GM12878 (cell line): ENCODE data around the gene FAM117B. TPM values are rescaled to one million over a fixed set of nuclear protein-coding genes. Genes with fewer than 3 reads are reported as not detected.
A peak's percentile ranks its signal among the peaks of the same experiment; 100 is the strongest.

Source experiments
- BACH1 ChIP-seq: fragments of 450-650 bp; IDR thresholded peaks from 2 replicates; pipeline ENCODE4 v1.6.1; 2017; ENCODE audit warnings: mild to moderate bottlenecking, borderline replicate concordance
- CREB1 ChIP-seq: IDR thresholded peaks from 2 replicates; pipeline ENCODE4 v1.6.1; 2012; ENCODE audit warnings: low read depth, mild to moderate bottlenecking, inconsistent platforms
- EED ChIP-seq: sonication (generic); IDR thresholded peaks from 2 replicates; pipeline ENCODE4 v1.6.1; 2016; ENCODE audit warnings: antibody characterized with exemption, low read depth
- FOS ChIP-seq: IDR thresholded peaks from 3 replicates; pipeline ENCODE4 v1.6.1; 2011; ENCODE audit warnings: borderline replicate concordance; ENCODE audit not compliant: insufficient read length; ENCODE audit errors: extremely low read depth
- FOXK2 ChIP-seq: fragments of 450-650 bp; IDR thresholded peaks from 2 replicates; pipeline ENCODE4 v1.6.1; 2017; ENCODE audit warnings: mild to moderate bottlenecking, moderate library complexity
- GABPA ChIP-seq: IDR thresholded peaks from 2 replicates; pipeline ENCODE4 v1.6.1; 2014; ENCODE audit warnings: antibody characterized with exemption, low read depth, mild to moderate bottlenecking, inconsistent platforms
- GATAD2B ChIP-seq: fragments of 450-650 bp; conservative IDR thresholded peaks from 2 replicates; pipeline ENCODE4 v1.6.1; 2017; ENCODE audit warnings: low read depth, mild to moderate bottlenecking, moderate library complexity
- HDAC6 ChIP-seq: fragments of 200-600 bp; sonication (generic); IDR thresholded peaks from one replicate; pipeline ENCODE4 v1.8.0; 2017; ENCODE audit warnings: antibody characterized with exemption; ENCODE audit not compliant: unreplicated experiment
- HDGF ChIP-seq: fragments of 450-650 bp; IDR thresholded peaks from 2 replicates; pipeline ENCODE4 v1.6.1; 2016; ENCODE audit warnings: antibody characterized with exemption
- KDM1A ChIP-seq: fragments of 200-600 bp; sonication (generic); IDR thresholded peaks from 2 replicates; pipeline ENCODE4 v1.6.1; 2016; ENCODE audit warnings: borderline replicate concordance
- NFYB ChIP-seq: IDR thresholded peaks from 2 replicates; pipeline ENCODE4 v1.6.1; 2011; ENCODE audit warnings: low read depth, mild to moderate bottlenecking, low read length, improper control_type of control experiment, moderate library complexity; ENCODE audit not compliant: insufficient read depth
- PAX8 ChIP-seq: fragments of 450-650 bp; IDR thresholded peaks from 2 replicates; pipeline ENCODE4 v1.6.1; 2017; ENCODE audit warnings: mild to moderate bottlenecking, moderate library complexity
- POLR2AphosphoS2 ChIP-seq: IDR thresholded peaks from 2 replicates; pipeline ENCODE4 v1.6.1; 2011; ENCODE audit warnings: low read depth, mild to moderate bottlenecking, low read length, improper control_type of control experiment, moderate library complexity
- RB1 ChIP-seq: fragments of 450-650 bp; formaldehyde crosslinking; IDR thresholded peaks from 2 replicates; pipeline ENCODE4 v1.6.1; 2017; ENCODE audit warnings: mild to moderate bottlenecking, borderline replicate concordance
- RFX5 ChIP-seq: IDR thresholded peaks from 2 replicates; pipeline ENCODE4 v1.6.1; 2011; ENCODE audit warnings: low read depth, low read length, improper control_type of control experiment
- SMARCA5 ChIP-seq: fragments of 450-650 bp; IDR thresholded peaks from 2 replicates; pipeline ENCODE4 v1.6.1; 2017; ENCODE audit warnings: mild to moderate bottlenecking
- SP1 ChIP-seq: IDR thresholded peaks from one replicate; pipeline ENCODE4 v1.6.1; 2011; ENCODE audit warnings: low read depth, low read length
- STAT1 ChIP-seq: fragments of 450-650 bp; conservative IDR thresholded peaks from 2 replicates; pipeline ENCODE4 v1.6.1; 2014; ENCODE audit warnings: antibody characterized with exemption, mild to moderate bottlenecking
- SUZ12 ChIP-seq: fragments of 200-600 bp; sonication (generic); IDR thresholded peaks from one replicate; pipeline ENCODE4 v1.6.1; 2018; ENCODE audit warnings: antibody characterized with exemption, mild to moderate bottlenecking; ENCODE audit not compliant: unreplicated experiment
- TAF1 ChIP-seq: IDR thresholded peaks from 2 replicates; pipeline ENCODE4 v1.6.1; 2011; ENCODE audit warnings: mild to moderate bottlenecking, low read depth, low read length, borderline replicate concordance
- TBL1XR1 ChIP-seq: IDR thresholded peaks from 2 replicates; pipeline ENCODE4 v1.6.1; 2012; ENCODE audit warnings: low read depth, low read length, improper control_type of control experiment
- polyA plus RNA-seq, 11 experiments: library from polyadenylated mRNA; depleted of rRNA in 4 of 11; unstranded in 6 of 11; stranded (reverse) in 5 of 11; fragments of >200 nt; fragmentation: Nextera tagmentation in 4 of 11; fragmentation: Illumina TruSeq in 1 of 11; extraction: Ambion mirVana in 4 of 11; extraction: Trizol in 1 of 11; gene quantifications; 1 replicate in 1 of 11; 2 replicates in 10 of 11; pipeline versions ENCODE4 v1.2.1 to v1.2.3, GENCODE V29; 2011 to 2016; ENCODE audit warnings: inconsistent platforms in 2 of 11, missing spikeins in 2 of 11, low read depth in 1 of 11
- total RNA-seq, 4 experiments: library from RNA; depleted of rRNA in 3 of 4; stranded (reverse); fragments of >200 nt in 3 of 4; fragmentation: Illumina TruSeq in 1 of 4; extraction: Trizol in 1 of 4; gene quantifications; 2 replicates each; pipeline versions ENCODE4 v1.2.1 to v1.2.3, GENCODE V29; 2013 to 2021
- TF ChIP-seq, protein P1 (sequence below): fragments of 450-650 bp; IDR thresholded peaks from 2 replicates; pipeline ENCODE4 v1.6.1; 2014; ENCODE audit warnings: mild to moderate bottlenecking
- TF ChIP-seq, protein P2 (sequence below): fragments of 450-650 bp; conservative IDR thresholded peaks from 2 replicates; pipeline ENCODE4 v1.6.1; 2017; ENCODE audit warnings: mild to moderate bottlenecking, moderate library complexity
- TF ChIP-seq, protein P3 (sequence below): IDR thresholded peaks from 2 replicates; pipeline ENCODE4 v1.6.1; 2011; ENCODE audit warnings: low read depth, low read length, improper control_type of control experiment, borderline replicate concordance
- TF ChIP-seq, protein P4 (sequence below): IDR thresholded peaks from 2 replicates; pipeline ENCODE4 v1.6.1; 2012; ENCODE audit warnings: low read depth, low read length, improper control_type of control experiment
- TF ChIP-seq, protein P5 (sequence below): fragments of 450-650 bp; IDR thresholded peaks from 2 replicates; pipeline ENCODE4 v1.6.1; 2017; ENCODE audit warnings: low read depth, mild to moderate bottlenecking, moderate library complexity

FAM117B gene
- total and polyA plus RNA-seq, 10 of the 15 experiments (the other 5 are each of a cell fraction or from before 2014, with no cell fraction given): 1.6 to 7.6 (median 4.2) TPM

DNA sequence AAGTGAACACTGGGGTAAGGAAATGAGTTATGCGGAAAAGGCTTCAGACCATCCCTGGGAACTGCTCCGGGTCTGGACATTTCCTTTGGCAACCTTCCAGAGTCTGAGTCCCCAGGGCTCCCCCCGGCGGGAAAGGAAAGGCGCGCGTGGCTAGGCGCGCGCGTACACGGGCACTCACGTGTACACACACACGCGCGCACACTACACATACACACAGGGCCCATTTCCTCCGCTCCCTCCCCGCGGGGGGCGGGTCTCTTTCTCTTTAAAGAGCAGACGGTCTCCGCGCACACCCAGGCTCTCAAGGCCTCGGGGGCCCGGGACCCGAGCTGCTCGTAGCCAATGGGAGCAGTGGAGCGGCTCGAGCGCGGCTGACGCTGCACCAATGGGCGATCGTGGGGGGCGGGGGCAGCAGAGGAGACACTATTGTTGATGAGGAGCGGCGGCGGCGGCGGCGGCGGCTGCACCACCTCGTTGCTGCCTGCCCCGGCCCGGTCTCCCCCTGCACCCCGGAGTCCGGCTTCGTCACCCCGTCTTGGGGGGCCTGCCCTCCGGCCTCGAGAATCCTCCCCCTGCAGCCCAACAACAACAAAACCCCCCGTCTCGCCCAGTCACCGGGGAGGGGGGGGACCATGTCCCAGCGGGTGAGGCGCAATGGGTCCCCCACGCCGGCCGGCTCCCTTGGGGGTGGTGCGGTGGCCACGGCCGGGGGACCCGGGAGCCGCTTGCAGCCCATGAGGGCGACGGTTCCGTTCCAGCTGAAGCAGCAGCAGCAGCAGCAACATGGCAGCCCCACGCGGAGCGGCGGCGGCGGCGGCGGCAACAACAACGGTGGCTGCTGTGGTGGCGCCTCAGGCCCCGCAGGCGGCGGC, at the start of gene FAM117B (continued):
- TF ChIP-seq KDM1A (peak; percentile 96; the same call in 1 of the 2 replicates), NFYB (peak; percentile 94), HDGF (peak; percentile 64; the same call in 1 of the 2 replicates), EED (peak; percentile 37), POLR2AphosphoS2 (0 out of 2 replicates have a peak, but pooled peaks have one; percentile 42), GATAD2B (peak; percentile 64), PAX8 (peak; percentile 100), TBL1XR1 (peak; percentile 50; the same call in 1 of the 2 replicates), HDAC6 (no peak), BACH1 (peak; percentile 92), SMARCA5 (0 out of 2 replicates have a peak, but pooled peaks have one; percentile 32), RFX5 (peak; percentile 81), RB1 (peak; percentile 76; the same call in 1 of the 2 replicates), SUZ12 (no peak), FOS (peak; percentile 20), STAT1 (no peak), SP1 (peak; percentile 78), TAF1 (no peak; the same call in 1 of the 2 replicates), FOXK2 (peak; percentile 64), CREB1 (peak; percentile 76), GABPA (no peak)
- TF ChIP-seq, protein P1, sequence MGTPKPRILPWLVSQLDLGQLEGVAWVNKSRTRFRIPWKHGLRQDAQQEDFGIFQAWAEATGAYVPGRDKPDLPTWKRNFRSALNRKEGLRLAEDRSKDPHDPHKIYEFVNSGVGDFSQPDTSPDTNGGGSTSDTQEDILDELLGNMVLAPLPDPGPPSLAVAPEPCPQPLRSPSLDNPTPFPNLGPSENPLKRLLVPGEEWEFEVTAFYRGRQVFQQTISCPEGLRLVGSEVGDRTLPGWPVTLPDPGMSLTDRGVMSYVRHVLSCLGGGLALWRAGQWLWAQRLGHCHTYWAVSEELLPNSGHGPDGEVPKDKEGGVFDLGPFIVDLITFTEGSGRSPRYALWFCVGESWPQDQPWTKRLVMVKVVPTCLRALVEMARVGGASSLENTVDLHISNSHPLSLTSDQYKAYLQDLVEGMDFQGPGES: peak; percentile 63
- TF ChIP-seq, protein P2, sequence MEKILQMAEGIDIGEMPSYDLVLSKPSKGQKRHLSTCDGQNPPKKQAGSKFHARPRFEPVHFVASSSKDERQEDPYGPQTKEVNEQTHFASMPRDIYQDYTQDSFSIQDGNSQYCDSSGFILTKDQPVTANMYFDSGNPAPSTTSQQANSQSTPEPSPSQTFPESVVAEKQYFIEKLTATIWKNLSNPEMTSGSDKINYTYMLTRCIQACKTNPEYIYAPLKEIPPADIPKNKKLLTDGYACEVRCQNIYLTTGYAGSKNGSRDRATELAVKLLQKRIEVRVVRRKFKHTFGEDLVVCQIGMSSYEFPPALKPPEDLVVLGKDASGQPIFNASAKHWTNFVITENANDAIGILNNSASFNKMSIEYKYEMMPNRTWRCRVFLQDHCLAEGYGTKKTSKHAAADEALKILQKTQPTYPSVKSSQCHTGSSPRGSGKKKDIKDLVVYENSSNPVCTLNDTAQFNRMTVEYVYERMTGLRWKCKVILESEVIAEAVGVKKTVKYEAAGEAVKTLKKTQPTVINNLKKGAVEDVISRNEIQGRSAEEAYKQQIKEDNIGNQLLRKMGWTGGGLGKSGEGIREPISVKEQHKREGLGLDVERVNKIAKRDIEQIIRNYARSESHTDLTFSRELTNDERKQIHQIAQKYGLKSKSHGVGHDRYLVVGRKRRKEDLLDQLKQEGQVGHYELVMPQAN: peak; percentile 69
- TF ChIP-seq, protein P3, sequence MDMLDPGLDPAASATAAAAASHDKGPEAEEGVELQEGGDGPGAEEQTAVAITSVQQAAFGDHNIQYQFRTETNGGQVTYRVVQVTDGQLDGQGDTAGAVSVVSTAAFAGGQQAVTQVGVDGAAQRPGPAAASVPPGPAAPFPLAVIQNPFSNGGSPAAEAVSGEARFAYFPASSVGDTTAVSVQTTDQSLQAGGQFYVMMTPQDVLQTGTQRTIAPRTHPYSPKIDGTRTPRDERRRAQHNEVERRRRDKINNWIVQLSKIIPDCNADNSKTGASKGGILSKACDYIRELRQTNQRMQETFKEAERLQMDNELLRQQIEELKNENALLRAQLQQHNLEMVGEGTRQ: no peak
- TF ChIP-seq, protein P4, sequence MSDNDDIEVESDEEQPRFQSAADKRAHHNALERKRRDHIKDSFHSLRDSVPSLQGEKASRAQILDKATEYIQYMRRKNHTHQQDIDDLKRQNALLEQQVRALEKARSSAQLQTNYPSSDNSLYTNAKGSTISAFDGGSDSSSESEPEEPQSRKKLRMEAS: peak; percentile 75
- TF ChIP-seq, protein P5, sequence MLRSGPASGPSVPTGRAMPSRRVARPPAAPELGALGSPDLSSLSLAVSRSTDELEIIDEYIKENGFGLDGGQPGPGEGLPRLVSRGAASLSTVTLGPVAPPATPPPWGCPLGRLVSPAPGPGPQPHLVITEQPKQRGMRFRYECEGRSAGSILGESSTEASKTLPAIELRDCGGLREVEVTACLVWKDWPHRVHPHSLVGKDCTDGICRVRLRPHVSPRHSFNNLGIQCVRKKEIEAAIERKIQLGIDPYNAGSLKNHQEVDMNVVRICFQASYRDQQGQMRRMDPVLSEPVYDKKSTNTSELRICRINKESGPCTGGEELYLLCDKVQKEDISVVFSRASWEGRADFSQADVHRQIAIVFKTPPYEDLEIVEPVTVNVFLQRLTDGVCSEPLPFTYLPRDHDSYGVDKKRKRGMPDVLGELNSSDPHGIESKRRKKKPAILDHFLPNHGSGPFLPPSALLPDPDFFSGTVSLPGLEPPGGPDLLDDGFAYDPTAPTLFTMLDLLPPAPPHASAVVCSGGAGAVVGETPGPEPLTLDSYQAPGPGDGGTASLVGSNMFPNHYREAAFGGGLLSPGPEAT: peak; percentile 56; the same call in 1 of the 2 replicates
